Kidney (tissue), 14 donors: ENCODE data around the gene SAMD14. TPM values are rescaled to one million over a fixed set of nuclear protein-coding genes. Genes with fewer than 3 reads are reported as not detected.

Experiments used
- DNase-seq, 5 donors: peaks; one replicate each; pipeline ENCODE4 v3.0.0-alpha.2; 2013 to 2020
- FAIRE-seq: peaks from 2 replicates; lab custom pipeline; 2012; peaks lifted over from hg19 to GRCh38; lab: Jason Lieb, UNC
- H3K27ac ChIP-seq, 2 donors: one replicate each; pipeline ENCODE4 v1.7.0; 2013; ENCODE audit warnings: low read depth in 2 of 2, low read length in 2 of 2, inconsistent platforms in 1 of 2
- H3K27me3 ChIP-seq: one replicate; pipeline ENCODE4 v1.7.1; 2013; ENCODE audit warnings: low read length, inconsistent platforms; ENCODE audit not compliant: control insufficient read depth, insufficient read depth
- H3K36me3 ChIP-seq, 3 donors: one replicate each; pipeline versions ENCODE4 v1.7.0 to v1.7.1; 2013; ENCODE audit warnings: low read length in 3 of 3, control low read depth in 1 of 3, inconsistent platforms in 1 of 3; ENCODE audit not compliant: insufficient read depth in 3 of 3, control insufficient read depth in 2 of 3
- H3K4me1 ChIP-seq, 3 donors: one replicate each; pipeline versions ENCODE4 v1.7.0 to v1.7.1; 2013; ENCODE audit warnings: low read length in 3 of 3, inconsistent platforms in 1 of 3, low read depth in 1 of 3; ENCODE audit not compliant: control insufficient read depth in 2 of 3, insufficient read depth in 2 of 3
- H3K4me3 ChIP-seq, 3 donors: one replicate each; pipeline versions ENCODE4 v1.7.0 to v1.8.1; 2013; ENCODE audit warnings: low read length in 3 of 3, control low read depth in 1 of 3, inconsistent platforms in 1 of 3
- H3K9ac ChIP-seq, 3 donors: one replicate each; pipeline versions ENCODE4 v1.7.0 to v1.7.1; 2013; ENCODE audit warnings: low read length in 3 of 3, control low read depth in 1 of 3, inconsistent platforms in 1 of 3
- H3K9me3 ChIP-seq, 3 donors: one replicate each; pipeline versions ENCODE4 v1.7.0 to v1.7.1; 2013; ENCODE audit warnings: low read length in 3 of 3, control low read depth in 1 of 3, inconsistent platforms in 1 of 3; ENCODE audit not compliant: control insufficient read depth in 2 of 3, insufficient read depth in 1 of 3
- intact Hi-C: fragments of 100-400 bp; cut with DNase I; formaldehyde crosslinking; loops from one replicate; pipeline ENCODE4 v1.11.1; 2022
- polyA plus RNA-seq: library from polyadenylated mRNA; stranded (reverse); fragments of 350-450 nt; fragmentation: Illumina TruSeq; extraction: RNeasy Lipid Tissue Mini Kit (QIAGEN cat#74804); gene quantifications from one replicate; pipeline ENCODE4 v1.2.3, GENCODE V29; 2014; ENCODE audit warnings: low read depth, low replicate concordance; ENCODE audit not compliant: insufficient read depth
- total RNA-seq: library from RNA; stranded (reverse); fragmentation: NEBNext Ultra II Directional; extraction: Animal tissue kit (Norgen Biotek cat#: 25700); gene quantifications from one replicate; pipeline ENCODE4 v1.2.1, GENCODE V29; 2021
- TF ChIP-seq, protein P1 (sequence below): IDR thresholded peaks from 3 replicates; pipeline ENCODE4 v1.5.1; 2012; ENCODE audit warnings: mild to moderate bottlenecking, moderate library complexity, borderline replicate concordance; ENCODE audit not compliant: insufficient read depth; ENCODE audit errors: extremely low read depth
- donor health status: control.
- donor health status: control.
- donor health status: control.
- donor health status: control.
- donor health status: control.
- donor health status: DM: yes; HTN: yes; CAD: no.
- donor health status: Normal renal cell carcinoma (clear cell type).

Gene SAMD14
- total and polyA plus RNA-seq, 2 donors from 2014 or later, result 3.7 to 5.0 TPM

DNA sequence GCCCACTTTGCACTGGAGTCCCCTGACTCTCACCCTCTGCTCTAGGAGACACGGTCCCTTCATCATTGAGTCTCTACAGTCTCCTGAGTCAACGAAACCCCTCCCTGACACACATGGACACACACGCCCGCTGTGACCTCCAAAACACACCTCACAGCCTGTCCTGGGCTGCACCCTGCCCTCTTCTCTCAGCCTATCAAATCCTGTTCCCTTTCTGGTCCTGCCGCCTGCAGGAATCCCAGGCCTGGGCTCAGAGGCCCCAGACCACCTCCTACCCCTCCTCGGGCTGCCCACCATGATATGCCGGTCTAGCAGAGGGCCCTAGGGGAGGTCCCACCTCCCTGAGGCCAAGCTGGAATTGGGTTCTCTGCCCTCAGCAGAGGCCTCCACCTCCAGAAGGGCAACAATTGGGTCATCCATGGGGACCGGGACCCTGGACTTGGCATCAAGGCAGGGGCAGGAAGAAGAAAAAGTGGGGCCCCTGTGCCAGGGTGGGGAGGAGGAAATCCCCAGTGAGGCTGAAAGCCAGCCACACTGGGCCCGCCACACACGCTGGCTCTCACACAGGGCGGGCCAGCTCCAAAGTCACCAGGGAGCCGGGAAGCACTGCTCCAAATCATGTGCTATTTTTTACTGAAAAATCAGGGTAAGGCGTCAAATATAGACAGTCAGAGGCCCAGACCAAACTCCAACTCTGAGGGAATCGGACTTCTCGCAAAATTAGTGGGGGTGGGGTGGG lies 17.1 kb upstream of the SAMD14 start:
- no peak for FAIRE-seq
- H3K9ac ChIP-seq, result peak overlapping the region in 2 of 3 donors; percentile 48 to 85
- peaks cover 0 to 46% (median 28%) of the 10 kb centered on the region in 3 donors for H3K4me1 ChIP-seq
- peak overlapping the region; percentile 9 to 68 (median 10) for H3K4me3 ChIP-seq
- intact Hi-C loops, result no loop called here
- TF ChIP-seq, protein P1, sequence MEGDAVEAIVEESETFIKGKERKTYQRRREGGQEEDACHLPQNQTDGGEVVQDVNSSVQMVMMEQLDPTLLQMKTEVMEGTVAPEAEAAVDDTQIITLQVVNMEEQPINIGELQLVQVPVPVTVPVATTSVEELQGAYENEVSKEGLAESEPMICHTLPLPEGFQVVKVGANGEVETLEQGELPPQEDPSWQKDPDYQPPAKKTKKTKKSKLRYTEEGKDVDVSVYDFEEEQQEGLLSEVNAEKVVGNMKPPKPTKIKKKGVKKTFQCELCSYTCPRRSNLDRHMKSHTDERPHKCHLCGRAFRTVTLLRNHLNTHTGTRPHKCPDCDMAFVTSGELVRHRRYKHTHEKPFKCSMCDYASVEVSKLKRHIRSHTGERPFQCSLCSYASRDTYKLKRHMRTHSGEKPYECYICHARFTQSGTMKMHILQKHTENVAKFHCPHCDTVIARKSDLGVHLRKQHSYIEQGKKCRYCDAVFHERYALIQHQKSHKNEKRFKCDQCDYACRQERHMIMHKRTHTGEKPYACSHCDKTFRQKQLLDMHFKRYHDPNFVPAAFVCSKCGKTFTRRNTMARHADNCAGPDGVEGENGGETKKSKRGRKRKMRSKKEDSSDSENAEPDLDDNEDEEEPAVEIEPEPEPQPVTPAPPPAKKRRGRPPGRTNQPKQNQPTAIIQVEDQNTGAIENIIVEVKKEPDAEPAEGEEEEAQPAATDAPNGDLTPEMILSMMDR, result no peak
- no peak for DNase-seq
- no peaks in the 10 kb centered on the region for H3K9me3 ChIP-seq
- no peaks in the 10 kb centered on the region for H3K27me3 ChIP-seq
- peak overlapping the region; percentile 77 to 83 for H3K27ac ChIP-seq
- peaks cover 0 to 23% (median 9%) of the 10 kb centered on the region in 3 donors for H3K36me3 ChIP-seq

DNA sequence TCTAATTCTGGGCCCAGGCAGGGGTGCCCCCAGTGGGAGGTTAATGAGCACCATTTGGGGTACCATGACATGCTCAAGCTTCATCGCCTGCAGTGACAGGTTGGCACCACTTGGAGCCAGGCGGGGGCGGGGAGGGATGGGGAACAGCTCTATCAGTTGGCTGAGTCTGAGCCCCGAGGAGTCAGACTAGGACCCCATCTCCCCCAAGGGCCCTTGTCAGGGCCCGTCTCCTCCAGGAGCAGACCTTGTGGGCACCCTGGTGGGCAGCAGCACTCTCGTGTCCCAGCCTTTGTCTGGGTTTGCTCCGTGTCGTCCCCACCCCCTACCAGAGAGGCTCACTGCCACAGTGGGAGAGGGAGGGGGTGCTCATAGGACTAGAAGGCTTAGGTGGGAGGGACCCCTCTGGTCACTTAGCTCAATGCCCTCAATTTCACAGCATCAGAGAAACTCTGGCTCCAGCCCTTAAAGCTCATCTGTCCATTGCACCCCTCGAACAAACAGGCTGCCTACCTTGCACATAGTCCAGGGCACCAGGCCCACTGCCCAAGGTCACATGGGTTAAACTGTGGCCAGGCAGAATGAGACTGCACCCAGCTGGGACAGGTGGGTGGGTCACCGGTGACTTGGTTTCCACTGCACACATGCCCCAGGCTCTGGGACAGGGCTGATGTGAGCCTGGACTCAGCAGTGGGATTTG lies 16.4 kb upstream of the SAMD14 start:
- Histone ChIP-seq H3K4me3 (peak overlapping the region in 1 of 3 donors; percentile 68), H3K9ac (peak overlapping the region in 1 of 3 donors; percentile 85), H3K36me3 (peaks cover 0 to 24% (median 11%) of the 10 kb centered on the region in 3 donors), H3K9me3 (no peaks in the 10 kb centered on the region), H3K27ac (peak overlapping the region; percentile 77 to 83), H3K27me3 (no peaks in the 10 kb centered on the region), H3K4me1 (peaks cover 0 to 43% (median 26%) of the 10 kb centered on the region in 3 donors)
- intact Hi-C loops, result no loop called here
- DNase-seq (no peak), FAIRE-seq (no peak)
- TF ChIP-seq, protein P1, result no peak

DNA sequence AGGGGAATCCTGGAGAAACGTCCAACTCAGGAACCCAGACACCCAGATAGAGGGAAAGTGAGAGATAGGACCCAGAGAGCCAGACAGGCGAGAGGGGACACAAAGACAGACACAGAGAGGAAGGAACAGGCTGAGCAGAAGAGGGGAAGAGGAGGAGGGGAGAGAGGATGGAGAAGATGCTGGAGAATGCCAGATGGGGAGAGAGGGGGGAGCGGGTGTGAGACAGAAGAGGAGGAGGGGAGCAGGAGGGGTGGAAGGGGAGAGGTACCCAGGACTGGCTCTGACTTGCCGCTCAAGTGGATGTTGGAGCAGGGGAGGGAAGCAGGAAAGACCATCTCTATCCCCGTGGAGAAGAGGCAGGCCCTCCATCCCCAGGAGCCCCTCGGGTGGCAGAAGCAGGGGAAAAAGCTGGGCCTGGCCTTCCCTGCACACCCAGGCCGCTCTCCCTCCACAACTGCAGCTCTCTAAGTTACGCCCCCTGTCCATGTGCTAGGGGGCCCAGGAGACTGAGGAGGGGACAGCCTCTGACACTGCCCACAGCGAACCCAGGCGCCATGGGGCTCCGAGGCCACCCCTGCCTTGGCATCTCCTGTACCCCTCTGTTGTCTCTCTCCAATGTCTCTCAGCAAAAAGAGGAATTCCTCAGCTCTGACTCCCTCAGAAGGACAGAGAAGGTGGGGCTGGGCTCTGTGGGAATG lies 15.7 kb upstream of the SAMD14 start:
- TF ChIP-seq, protein P1, result no peak
- H3K4me1 ChIP-seq, result peaks cover 0 to 45% (median 23%) of the 10 kb centered on the region in 3 donors
- no peaks in the 10 kb centered on the region for H3K27me3 ChIP-seq
- H3K9me3 ChIP-seq, result no peaks in the 10 kb centered on the region
- no peak for FAIRE-seq
- H3K36me3 ChIP-seq, result peaks cover 0 to 30% (median 14%) of the 10 kb centered on the region in 3 donors
- no peak overlapping the region for H3K4me3 ChIP-seq
- H3K27ac ChIP-seq, result no peak overlapping the region
- intact Hi-C loops, result no loop called here
- no peak overlapping the region for H3K9ac ChIP-seq
- DNase-seq, result no peak
